ENCODE data around the gene ABHD16A.

The ABHD16A gene

DNA sequence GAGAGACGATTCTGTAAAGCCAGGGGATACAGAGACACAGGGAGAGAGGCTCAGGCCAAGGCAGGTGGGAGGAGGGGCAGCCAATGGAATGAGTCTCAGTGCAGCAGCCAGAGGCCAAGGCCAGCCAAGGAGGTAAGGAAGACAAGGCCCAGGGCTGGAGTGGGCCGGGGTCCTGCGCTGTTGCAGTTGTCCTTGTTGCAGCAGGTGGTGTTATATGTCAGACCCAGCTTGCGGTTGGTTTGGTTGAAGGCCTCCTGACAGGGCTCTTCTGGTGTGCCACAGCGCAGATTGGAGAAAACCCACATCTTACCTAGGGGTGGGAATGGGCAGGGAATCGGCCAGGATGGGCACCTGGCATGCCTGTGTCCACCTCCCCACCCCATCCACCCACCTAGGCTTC lies 15.9 kb upstream of the ABHD16A start:
- DNase-seq (ENCODE audit: low read depth), result no peak
- H3K4me3 ChIP-seq (ENCODE audit: low read length), result no peak overlapping the region
- TF ChIP-seq CTCF (IDR thresholded peaks at IDR 0.05; ENCODE audit: insufficient read depth, low read depth, low read length, missing control alignments), result no peak

- peak; percentile 94 for DNase-seq (ENCODE audit: low read depth)
- H3K4me3 ChIP-seq (ENCODE audit: low read length), result no peak overlapping the region
- TF ChIP-seq CTCF (IDR thresholded peaks at IDR 0.05; ENCODE audit: insufficient read depth, low read depth, low read length, missing control alignments), result no peak
Observed at GRCh38 chr6:31718265-31718664, 15.1 kb upstream of the ABHD16A start.

- DNase-seq (ENCODE audit: low read depth), result peak; percentile 57
- peak; percentile 28 for TF ChIP-seq CTCF (IDR thresholded peaks at IDR 0.05; ENCODE audit: insufficient read depth, low read depth, low read length, missing control alignments)
- no peak overlapping the region for H3K4me3 ChIP-seq (ENCODE audit: low read length)
Observed at GRCh38 chr6:31717499-31718222, 14.5 kb upstream of the ABHD16A start.

DNA sequence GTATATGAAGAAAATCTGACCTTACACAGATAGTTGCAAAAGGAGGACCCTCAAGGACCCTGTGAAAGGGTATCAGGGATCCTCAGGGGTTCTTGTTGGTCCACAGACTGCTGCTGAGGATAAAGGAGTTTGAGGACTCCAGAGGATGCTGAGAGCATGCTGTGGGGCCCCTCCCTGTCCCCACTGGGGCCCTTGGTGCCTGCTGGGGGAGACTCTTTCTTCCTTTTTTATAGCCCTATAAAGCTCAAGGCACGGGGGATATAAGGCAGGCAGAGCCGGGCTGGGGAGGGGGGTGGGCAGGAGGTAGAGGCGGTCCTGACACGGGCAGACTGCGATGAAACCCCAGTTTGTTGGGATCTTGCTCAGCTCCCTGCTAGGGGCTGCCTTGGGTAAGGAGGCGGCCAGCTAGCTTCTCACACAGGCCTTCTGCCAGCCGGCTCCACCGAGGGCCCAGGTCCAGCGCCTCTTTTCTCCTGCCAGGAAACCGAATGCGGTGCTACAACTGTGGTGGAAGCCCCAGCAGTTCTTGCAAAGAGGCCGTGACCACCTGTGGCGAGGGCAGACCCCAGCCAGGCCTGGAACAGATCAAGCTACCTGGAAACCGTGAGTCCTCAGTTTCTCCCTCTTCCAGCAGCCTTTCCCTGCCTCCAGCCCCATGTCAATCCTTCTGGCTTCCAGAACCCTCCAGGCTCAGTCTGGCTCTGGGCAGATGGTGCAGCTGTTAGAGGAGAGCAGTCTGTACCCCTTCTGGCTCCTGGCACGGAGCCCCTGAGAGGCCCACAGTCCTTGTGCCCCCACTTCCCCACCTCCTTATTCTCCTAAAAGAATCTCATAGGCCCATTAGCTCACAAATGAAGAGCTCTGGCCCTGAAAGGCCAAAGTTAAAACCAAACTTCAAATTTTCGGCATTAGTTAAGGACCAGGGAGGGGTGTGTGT lies 12.2 kb upstream of the ABHD16A start, which contains the start of gene LY6G6D:
Gene LY6G6D (plus strand): TSS at position 327 of the 937 bp plus-strand sequence. CDS start 8 bp downstream, at position 335.
- no peak within 1 kb of the TSS for H3K4me3 ChIP-seq (ENCODE audit: low read length)
- DNase-seq (ENCODE audit: low read depth), result no peak
- no peak for TF ChIP-seq CTCF (IDR thresholded peaks at IDR 0.05; ENCODE audit: insufficient read depth, low read depth, low read length, missing control alignments)

DNA sequence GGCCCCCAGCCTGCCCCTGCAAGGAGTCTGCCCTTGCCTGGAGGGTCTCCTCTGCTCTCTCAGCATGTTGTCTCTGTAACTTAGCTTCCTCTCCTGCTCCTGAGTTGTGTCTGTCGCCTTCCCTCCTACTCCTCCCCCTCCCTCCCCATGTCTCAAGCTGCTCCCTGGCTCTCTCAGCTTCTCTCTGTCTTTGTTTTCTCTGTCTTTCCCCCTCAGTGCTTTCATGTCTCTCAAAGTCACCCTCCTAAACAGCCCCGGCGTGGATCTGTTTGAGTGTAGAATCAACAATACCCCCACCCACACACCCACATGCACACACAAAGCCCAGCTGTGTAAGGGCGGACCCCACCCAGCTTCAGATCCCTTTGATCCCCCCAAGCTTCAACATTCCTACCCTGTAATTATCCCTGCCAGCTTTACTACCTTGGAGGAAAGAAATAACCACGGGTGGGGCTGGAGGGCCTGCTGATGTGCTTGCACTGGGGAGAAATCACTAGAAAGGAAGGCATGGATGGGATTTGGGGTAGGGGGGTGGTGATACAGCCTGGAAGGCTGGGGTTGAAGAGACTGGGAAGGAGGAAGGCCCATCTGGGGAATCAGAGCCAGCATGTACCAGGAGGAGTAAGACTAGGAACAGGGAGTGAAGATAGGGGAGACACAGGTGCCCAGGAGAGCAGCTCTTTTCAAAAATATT lies 11.0 kb upstream of the ABHD16A start:
- DNase-seq (ENCODE audit: low read depth), result no peak
- no peak overlapping the region for H3K4me3 ChIP-seq (ENCODE audit: low read length)
- no peak for TF ChIP-seq CTCF (IDR thresholded peaks at IDR 0.05; ENCODE audit: insufficient read depth, low read depth, low read length, missing control alignments)

DNA sequence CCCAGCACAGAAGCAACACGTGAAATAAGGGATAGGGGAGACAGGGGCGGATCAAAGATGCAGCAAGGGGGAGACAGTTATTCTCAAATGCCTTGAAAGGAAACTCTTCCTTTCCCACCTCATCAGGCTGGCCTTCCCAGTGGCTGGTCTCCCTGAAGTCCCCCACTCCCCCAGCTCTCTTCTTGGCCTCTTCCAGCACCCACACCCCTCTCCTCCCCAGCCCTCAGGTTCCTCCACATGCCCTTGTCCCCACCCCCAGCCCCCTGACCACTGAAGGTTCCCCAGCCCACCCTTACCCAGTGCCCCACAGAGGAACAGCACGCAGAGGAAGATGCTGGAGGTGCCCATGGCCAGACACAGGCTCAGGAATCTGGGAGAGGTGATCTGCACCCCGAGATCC lies 10.3 kb upstream of the ABHD16A start:
- DNase-seq (ENCODE audit: low read depth), result no peak
- H3K4me3 ChIP-seq (ENCODE audit: low read length), result no peak overlapping the region
- no peak for TF ChIP-seq CTCF (IDR thresholded peaks at IDR 0.05; ENCODE audit: insufficient read depth, low read depth, low read length, missing control alignments)

All from epithelial cell of esophagus (primary cell).